K562 (cell line): ENCODE measurements around the gene KANK2. TPM values are rescaled to one million over a fixed set of nuclear protein-coding genes. Genes with fewer than 3 reads are reported as not detected.

Source experiments
- ADNP ChIP-seq: fragments of 200-800 bp; sonication (Bioruptor generic); IDR thresholded peaks from 2 replicates; pipeline ENCODE4 v1.6.1; 2016; ENCODE audit warnings: missing genetic modification characterization, missing compliant biosample characterization
- CAMTA2 ChIP-seq: fragments of 250-450 bp; sonication (Bioruptor Pico); conservative IDR thresholded peaks from 2 replicates; pipeline ENCODE4 v1.5.1; 2022
- DMBX1 ChIP-seq: fragments of 250-450 bp; sonication (Bioruptor Pico); IDR thresholded peaks from 2 replicates; pipeline ENCODE4 v1.8.0; 2022; ENCODE audit warnings: inconsistent platforms, mild to moderate bottlenecking, moderate library complexity, borderline replicate concordance
- HLTF ChIP-seq: fragments of 450-650 bp; IDR thresholded peaks from 2 replicates; pipeline ENCODE4 v1.6.1; 2016
- NFIC ChIP-seq: fragments of 450-650 bp; IDR thresholded peaks from 2 replicates; pipeline ENCODE4 v1.6.1; 2017; ENCODE audit warnings: mild to moderate bottlenecking, inconsistent platforms
- NKRF ChIP-seq: fragments of 450-650 bp; IDR thresholded peaks from 2 replicates; pipeline ENCODE4 v1.6.1; 2016; ENCODE audit warnings: borderline replicate concordance
- POLR2G ChIP-seq: fragments of 200-400 bp; formaldehyde crosslinking; IDR thresholded peaks from 2 replicates; pipeline ENCODE4 v1.6.1; 2017; ENCODE audit warnings: low read depth, mild to moderate bottlenecking, antibody characterized with exemption, low read length, moderate library complexity
- PTBP1 ChIP-seq: fragments of 200-400 bp; formaldehyde crosslinking; IDR thresholded peaks from 2 replicates; pipeline ENCODE4 v1.6.1; 2017; ENCODE audit warnings: low read depth, low read length
- RBM25 ChIP-seq: fragments of 200-400 bp; formaldehyde crosslinking; IDR thresholded peaks from 2 replicates; pipeline ENCODE4 v1.6.1; 2018; ENCODE audit warnings: low read length, low read depth, moderate library complexity; ENCODE audit not compliant: severe bottlenecking
- SMARCA5 ChIP-seq: fragments of 450-650 bp; IDR thresholded peaks from 2 replicates; pipeline ENCODE4 v1.6.1; 2016
- SMARCB1 ChIP-seq: IDR thresholded peaks from 2 replicates; pipeline ENCODE4 v1.6.1; 2011; ENCODE audit warnings: improper control_type of control experiment, low read depth; ENCODE audit not compliant: insufficient read length
- SNRNP70 ChIP-seq: fragments of 200-400 bp; formaldehyde crosslinking; optimal IDR thresholded peaks from 2 replicates; pipeline ENCODE3; 2017; ENCODE audit warnings: low read depth, low read length
- SOX6 ChIP-seq: fragments of 450-650 bp; IDR thresholded peaks from 2 replicates; pipeline ENCODE4 v1.6.1; 2014; ENCODE audit warnings: mild to moderate bottlenecking
- STAG1 ChIP-seq: sonication (generic); formaldehyde crosslinking; IDR thresholded peaks from 2 replicates; pipeline ENCODE4 v1.5.0; 2020; ENCODE audit warnings: missing genetic modification reagents, borderline replicate concordance
- TEAD1 ChIP-seq, 2 experiments: fragments of 450-650 bp in 1 of 2; sonication (generic) in 1 of 2; formaldehyde crosslinking; IDR thresholded peaks; 2 replicates each; pipeline versions ENCODE4 v1.4.0 to v1.8.0; 2020 to 2022; ENCODE audit warnings: mild to moderate bottlenecking in 2 of 2, missing genetic modification reagents in 1 of 2
- THRAP3 ChIP-seq: fragments of 450-650 bp; IDR thresholded peaks from 2 replicates; pipeline ENCODE4 v1.6.1; 2016; ENCODE audit warnings: mild to moderate bottlenecking, inconsistent platforms, borderline replicate concordance
- ZBTB33 ChIP-seq: sonication (generic); formaldehyde crosslinking; IDR thresholded peaks from 2 replicates; pipeline ENCODE4 v1.8.1; 2023; ENCODE audit warnings: mild to moderate bottlenecking, missing genetic modification reagents
- ZNF175 ChIP-seq: fragments of 200-800 bp; sonication (Bioruptor generic); IDR thresholded peaks from 2 replicates; pipeline ENCODE4 v1.6.1; 2016; ENCODE audit warnings: low read depth, mild to moderate bottlenecking, missing genetic modification characterization, missing compliant biosample characterization
- polyA plus RNA-seq, 8 experiments: library from polyadenylated mRNA; depleted of rRNA in 4 of 8; stranded (reverse) in 5 of 8; unstranded in 3 of 8; fragments of >200 nt; fragmentation: Nextera tagmentation in 2 of 8; fragmentation: Illumina TruSeq in 1 of 8; extraction: Ambion mirVana in 2 of 8; extraction: Trizol in 1 of 8; gene quantifications; 2 replicates each; pipeline versions ENCODE4 v1.2.1 to v1.2.3, GENCODE V29; 2011 to 2014; ENCODE audit warnings: inconsistent platforms in 1 of 8, missing spikeins in 1 of 8
- total RNA-seq, 7 experiments: library from RNA; depleted of rRNA in 6 of 7; stranded (reverse); fragments of >200 nt in 6 of 7; fragmentation: Illumina TruSeq in 2 of 7; extraction: Trizol in 2 of 7; gene quantifications; 2 replicates each; pipeline versions ENCODE4 v1.2.1 to v1.2.3, GENCODE V29; 2011 to 2021; ENCODE audit warnings: low replicate concordance in 1 of 7
- TF ChIP-seq, protein P1 (sequence below): fragments of 450-650 bp; conservative IDR thresholded peaks from 2 replicates; pipeline ENCODE4 v1.6.1; 2016; ENCODE audit warnings: missing genetic modification characterization, low read depth, mild to moderate bottlenecking, missing compliant biosample characterization, moderate library complexity
- TF ChIP-seq, protein P2 (sequence below): fragments of 450-650 bp; formaldehyde crosslinking; IDR thresholded peaks from 2 replicates; pipeline ENCODE4 v1.4.0; 2020; ENCODE audit warnings: mild to moderate bottlenecking
- TF ChIP-seq, protein P3 (sequence below): fragments of 450-650 bp; IDR thresholded peaks from 2 replicates; pipeline ENCODE4 v1.6.1; 2017; ENCODE audit warnings: antibody characterized with exemption

KANK2 gene
- total and polyA plus RNA-seq, 9 of the 15 experiments (the other 6 are each of a cell fraction or from before 2014, with no cell fraction given), result 4.4 to 47.8 (median 21.3) TPM

DNA sequence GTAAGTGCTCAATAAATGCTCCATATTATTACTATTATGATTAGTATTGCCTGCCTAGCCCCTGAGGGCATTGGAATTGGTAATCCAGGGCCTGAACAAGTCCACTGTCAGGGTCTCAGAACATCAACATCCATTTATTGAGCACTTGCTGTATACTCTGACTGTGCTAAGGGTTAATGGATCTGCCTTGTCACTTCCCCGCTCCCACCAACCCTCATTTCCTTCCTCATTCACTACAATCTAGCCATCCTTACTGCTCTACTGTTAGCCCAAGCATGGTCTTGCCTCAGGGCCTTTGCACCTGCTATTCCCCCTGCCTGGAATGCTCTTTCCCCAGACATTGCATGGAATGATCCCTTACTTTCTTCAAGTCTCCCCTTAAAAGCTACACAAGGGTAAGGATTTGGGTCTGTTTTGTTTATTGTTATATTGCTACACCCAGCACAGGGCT is 29.4 kb upstream of the KANK2 start (continued):
- TF ChIP-seq NFIC, result 0 out of 2 replicates have a peak, but pooled peaks have one; percentile 4
- TF ChIP-seq SMARCB1, result no peak
- peak; percentile 45; the same call in 1 of the 2 replicates for TF ChIP-seq THRAP3
- TF ChIP-seq SMARCA5, result peak; percentile 96
- no peak for TF ChIP-seq ZBTB33 (CRISPR knock-in tag)
- TF ChIP-seq NKRF, result peak; percentile 15; the same call in 1 of the 2 replicates
- TF ChIP-seq TEAD1 (CRISPR knock-in tag; IDR thresholded peaks at IDR 0.05), result peak in 1 of 2 experiments; percentile 48; a peak in 1 of 4 replicates
- TF ChIP-seq RBM25, result peak; percentile 93
- no peak for TF ChIP-seq STAG1 (CRISPR knock-in tag)
- 0 out of 2 replicates have a peak, but pooled peaks have one; percentile 41 for TF ChIP-seq HLTF
- peak; percentile 86 for TF ChIP-seq ADNP
- no peak for TF ChIP-seq SNRNP70
- no peak for TF ChIP-seq SOX6
- TF ChIP-seq, protein P1, sequence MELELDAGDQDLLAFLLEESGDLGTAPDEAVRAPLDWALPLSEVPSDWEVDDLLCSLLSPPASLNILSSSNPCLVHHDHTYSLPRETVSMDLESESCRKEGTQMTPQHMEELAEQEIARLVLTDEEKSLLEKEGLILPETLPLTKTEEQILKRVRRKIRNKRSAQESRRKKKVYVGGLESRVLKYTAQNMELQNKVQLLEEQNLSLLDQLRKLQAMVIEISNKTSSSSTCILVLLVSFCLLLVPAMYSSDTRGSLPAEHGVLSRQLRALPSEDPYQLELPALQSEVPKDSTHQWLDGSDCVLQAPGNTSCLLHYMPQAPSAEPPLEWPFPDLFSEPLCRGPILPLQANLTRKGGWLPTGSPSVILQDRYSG (tag), result no peak
- TF ChIP-seq ZNF175 (CRISPR knock-in tag), result no peak
- no peak for TF ChIP-seq DMBX1
- TF ChIP-seq, protein P2, sequence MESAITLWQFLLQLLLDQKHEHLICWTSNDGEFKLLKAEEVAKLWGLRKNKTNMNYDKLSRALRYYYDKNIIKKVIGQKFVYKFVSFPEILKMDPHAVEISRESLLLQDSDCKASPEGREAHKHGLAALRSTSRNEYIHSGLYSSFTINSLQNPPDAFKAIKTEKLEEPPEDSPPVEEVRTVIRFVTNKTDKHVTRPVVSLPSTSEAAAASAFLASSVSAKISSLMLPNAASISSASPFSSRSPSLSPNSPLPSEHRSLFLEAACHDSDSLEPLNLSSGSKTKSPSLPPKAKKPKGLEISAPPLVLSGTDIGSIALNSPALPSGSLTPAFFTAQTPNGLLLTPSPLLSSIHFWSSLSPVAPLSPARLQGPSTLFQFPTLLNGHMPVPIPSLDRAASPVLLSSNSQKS (CRISPR knock-in tag), result no peak
- no peak for TF ChIP-seq POLR2G
- TF ChIP-seq, protein P3, sequence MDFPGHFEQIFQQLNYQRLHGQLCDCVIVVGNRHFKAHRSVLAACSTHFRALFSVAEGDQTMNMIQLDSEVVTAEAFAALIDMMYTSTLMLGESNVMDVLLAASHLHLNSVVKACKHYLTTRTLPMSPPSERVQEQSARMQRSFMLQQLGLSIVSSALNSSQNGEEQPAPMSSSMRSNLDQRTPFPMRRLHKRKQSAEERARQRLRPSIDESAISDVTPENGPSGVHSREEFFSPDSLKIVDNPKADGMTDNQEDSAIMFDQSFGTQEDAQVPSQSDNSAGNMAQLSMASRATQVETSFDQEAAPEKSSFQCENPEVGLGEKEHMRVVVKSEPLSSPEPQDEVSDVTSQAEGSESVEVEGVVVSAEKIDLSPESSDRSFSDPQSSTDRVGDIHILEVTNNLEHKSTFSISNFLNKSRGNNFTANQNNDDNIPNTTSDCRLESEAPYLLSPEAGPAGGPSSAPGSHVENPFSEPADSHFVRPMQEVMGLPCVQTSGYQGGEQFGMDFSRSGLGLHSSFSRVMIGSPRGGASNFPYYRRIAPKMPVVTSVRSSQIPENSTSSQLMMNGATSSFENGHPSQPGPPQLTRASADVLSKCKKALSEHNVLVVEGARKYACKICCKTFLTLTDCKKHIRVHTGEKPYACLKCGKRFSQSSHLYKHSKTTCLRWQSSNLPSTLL, result peak; percentile 48; the same call in 1 of the 2 replicates
- TF ChIP-seq PTBP1, result peak; percentile 80; the same call in 1 of the 2 replicates
- TF ChIP-seq CAMTA2 (CRISPR knock-in tag), result no peak
